Measurements from ENCODE around the gene MYO1C. TPM values are rescaled to one million over a fixed set of nuclear protein-coding genes. Genes with fewer than 3 reads are reported as not detected.
A peak's percentile ranks its signal among the peaks of the same experiment; 100 is the strongest.

Gene MYO1C
- total and polyA plus RNA-seq, 9 of the 15 experiments (the other 6 are each of a cell fraction or from before 2014, with no cell fraction given): 0.46 to 32.5 (median 11.6) TPM

DNA sequence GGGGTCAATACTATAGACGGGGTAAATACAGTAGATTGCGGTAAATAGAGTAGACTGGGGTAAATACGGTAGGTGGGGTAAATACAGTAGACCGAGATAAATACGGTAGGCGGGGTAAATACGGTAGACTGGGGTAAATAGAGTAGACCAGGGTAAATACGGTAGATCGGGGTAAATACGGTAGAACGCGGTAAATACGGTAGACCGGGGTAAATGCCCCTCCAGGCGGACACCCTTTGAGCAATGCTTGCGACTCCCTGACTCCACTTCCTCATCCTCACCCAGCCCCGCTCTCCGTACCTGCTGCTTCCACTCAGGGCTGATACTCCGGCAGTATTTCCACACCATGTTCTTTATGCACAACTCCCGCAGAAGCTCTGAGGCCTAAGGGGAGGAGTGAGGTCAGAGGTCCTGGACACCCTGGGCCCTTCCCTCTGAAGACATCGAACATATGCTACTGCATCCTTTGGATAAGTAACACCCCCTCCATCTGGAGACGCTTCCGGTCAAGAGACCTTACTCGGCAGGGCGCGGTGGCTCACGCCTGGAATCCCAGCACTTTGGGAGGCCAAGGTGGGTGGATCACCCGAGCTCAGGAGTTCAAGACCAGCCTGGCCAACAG lies 23.1 kb downstream of the MYO1C start:
- ATAC-seq (no peak), FAIRE-seq (no peak), DNase-seq (ENCODE audit: extremely low read depth in 1 of 4, low spot score in 3 of 4) (no peak)
- Histone ChIP-seq H3K4me3 (no peak overlapping the region), H3K27ac (ENCODE audit: extremely low read depth, low read depth, low read length) (no peak overlapping the region), H3K4me1 (replicated peaks in 1 of 2; ENCODE audit: control insufficient read depth in 2 of 2, insufficient read depth in 2 of 2, low read length in 2 of 2) (peaks cover 0 to 12% of the 10 kb centered on the region in 2 experiments; a peak in 2 of 5 replicates), H3K9ac (ENCODE audit: insufficient read depth in 1 of 2, low read depth in 2 of 2, low read length in 2 of 2) (no peak overlapping the region), H4K20me1 (replicated peaks; ENCODE audit: control insufficient read depth, insufficient read depth, low read length) (no peaks in the 10 kb centered on the region), H2AFZ (ENCODE audit: low read depth, low read length) (no peak overlapping the region), H3K4me2 (ENCODE audit: insufficient read depth, low read length) (no peak overlapping the region), H3K79me2 (ENCODE audit: control insufficient read depth, insufficient read depth, low read length) (no peaks in the 10 kb centered on the region), H3K9me1 (ENCODE audit: control insufficient read depth, insufficient read depth, low read length) (no peaks in the 10 kb centered on the region), H3K9me3 (replicated peaks; ENCODE audit: control insufficient read depth, insufficient read depth, low read depth, low read length) (no peaks in the 10 kb centered on the region), H3K27me3 (ENCODE audit: control insufficient read depth in 2 of 2, insufficient read depth in 2 of 2, low read length in 2 of 2) (no peaks in the 10 kb centered on the region), H3K36me3 (ENCODE audit: control insufficient read depth, insufficient read depth, low read length) (peaks cover 35% of the 10 kb centered on the region; the same call in 2 of the 3 replicates)
- intact Hi-C loops (cut with micrococcal nuclease): no loop called here
- in situ Hi-C loops (cut with MboI): no loop called here
- POLR2A ChIA-PET: interaction anchor here (0.6 kb wide), 1 partner anchor 818 kb away, joined by 3 read pairs; no protein-coding TSS in a partner anchor
- WGBS (ENCODE audit: insufficient coverage, low coverage, missing lambda C conversion rate): 95% methylated on average over 27 of the region's 28 CpGs
- CTCF ChIA-PET (ENCODE audit: low intra/inter-chr PET ratio): no interaction called here
- no TSS peak for BruUV-seq (replicated peaks)
- TF ChIP-seq FOS (IDR thresholded peaks at IDR 0.05; ENCODE audit: extremely low read depth, insufficient read length): no peak
- TF ChIP-seq NFIC (IDR thresholded peaks at IDR 0.05): 0 out of 2 replicates have a peak, but pooled peaks have one; percentile 15
- TF ChIP-seq ATF1 (CRISPR knock-in tag; IDR thresholded peaks at IDR 0.05): no peak
- TF ChIP-seq ATF1 (tag; IDR thresholded peaks at IDR 0.05): no peak
- TF ChIP-seq CHD7 (IDR thresholded peaks at IDR 0.05; ENCODE audit: low read depth, low read length): peak; percentile 95
- no peak for TF ChIP-seq ZNF75A (CRISPR knock-in tag; IDR thresholded peaks at IDR 0.05)
- TF ChIP-seq ADNP (tag; IDR thresholded peaks at IDR 0.05): no peak
- no peak for TF ChIP-seq EZH2 (IDR thresholded peaks at IDR 0.05; ENCODE audit: borderline replicate concordance, low read depth, low read length)
- TF ChIP-seq ZNF445 (CRISPR knock-in tag; IDR thresholded peaks at IDR 0.05; ENCODE audit: low read depth): peak; percentile 51; the same call in 1 of the 2 replicates
